Smooth muscle cell (in vitro differentiated cells): ENCODE measurements around the gene PRAMEF14. TPM values are rescaled to one million over a fixed set of nuclear protein-coding genes. Genes with fewer than 3 reads are reported as not detected.
"Not testable (repeated sequence)": the region's sequence is repeated elsewhere in the genome, so short reads cannot be mapped to it uniquely, and the experiment has no call there.

Experiments
- DNase-seq: peaks from one replicate; lab custom pipeline; 2025; ENCODE audit not compliant: unreplicated experiment; lab: John Stamatoyannopoulos, UW
- H2AFZ ChIP-seq: fragments of 200-600 bp; sonication (generic); 2 replicates; pipeline ENCODE4 v1.6.0; 2016; ENCODE audit warnings: antibody characterized with exemption, low read depth, mild to moderate bottlenecking
- H3F3A ChIP-seq: fragments of 200-600 bp; sonication (generic); 2 replicates; pipeline ENCODE4 v1.6.0; 2017; ENCODE audit warnings: antibody characterized with exemption, low read depth
- H3K27ac ChIP-seq: fragments of 200-600 bp; sonication (generic); 2 replicates; pipeline ENCODE4 v1.5.1; 2016; ENCODE audit warnings: low read depth, mild to moderate bottlenecking
- H3K27me3 ChIP-seq: fragments of 200-600 bp; sonication (generic); 2 replicates; pipeline ENCODE4 v1.6.1; 2016; ENCODE audit warnings: low read depth, mild to moderate bottlenecking
- H3K36me3 ChIP-seq: fragments of 200-600 bp; sonication (generic); 2 replicates; pipeline ENCODE4 v1.5.1; 2016; ENCODE audit warnings: low read depth
- H3K4me1 ChIP-seq: fragments of 200-600 bp; sonication (generic); 2 replicates; pipeline ENCODE4 v1.5.1; 2016; ENCODE audit warnings: low read depth
- H3K4me2 ChIP-seq: fragments of 200-600 bp; sonication (generic); 2 replicates; pipeline ENCODE4 v1.6.0; 2016; ENCODE audit warnings: mild to moderate bottlenecking
- H3K4me3 ChIP-seq: fragments of 200-600 bp; sonication (generic); 2 replicates; pipeline ENCODE4 v1.5.1; 2016; ENCODE audit warnings: mild to moderate bottlenecking
- H3K79me2 ChIP-seq: fragments of 200-600 bp; sonication (generic); 2 replicates; pipeline ENCODE4 v1.6.0; 2016; ENCODE audit warnings: low read depth, mild to moderate bottlenecking
- H3K9ac ChIP-seq: fragments of 200-600 bp; sonication (generic); 2 replicates; pipeline ENCODE4 v1.6.0; 2016; ENCODE audit warnings: low read depth
- H3K9me3 ChIP-seq: fragments of 200-600 bp; sonication (generic); replicated peaks from 2 replicates; pipeline ENCODE4 v1.5.1; 2016; ENCODE audit warnings: low read depth
- H4K20me1 ChIP-seq: fragments of 200-600 bp; sonication (generic); 2 replicates; pipeline ENCODE4 v1.6.0; 2016; ENCODE audit warnings: low read depth
- WGBS: methylation state at CpG from one replicate; pipeline ENCODE4 v1.1.7; 2016; ENCODE audit warnings: low lambda C conversion rate; 5-methylcytosine and 5-hydroxymethylcytosine counted together
- polyA plus RNA-seq: library from polyadenylated mRNA; unstranded; fragments of >200 nt; fragmentation: Nextera tagmentation; extraction: Ambion mirVana; gene quantifications from 2 replicates; pipeline ENCODE4 v1.2.1, GENCODE V29; 2016
- total RNA-seq: library from RNA; depleted of rRNA; stranded (reverse); fragments of >200 nt; gene quantifications from 2 replicates; pipeline ENCODE4 v1.2.3, GENCODE V29; 2014

PRAMEF14 gene, protein sequence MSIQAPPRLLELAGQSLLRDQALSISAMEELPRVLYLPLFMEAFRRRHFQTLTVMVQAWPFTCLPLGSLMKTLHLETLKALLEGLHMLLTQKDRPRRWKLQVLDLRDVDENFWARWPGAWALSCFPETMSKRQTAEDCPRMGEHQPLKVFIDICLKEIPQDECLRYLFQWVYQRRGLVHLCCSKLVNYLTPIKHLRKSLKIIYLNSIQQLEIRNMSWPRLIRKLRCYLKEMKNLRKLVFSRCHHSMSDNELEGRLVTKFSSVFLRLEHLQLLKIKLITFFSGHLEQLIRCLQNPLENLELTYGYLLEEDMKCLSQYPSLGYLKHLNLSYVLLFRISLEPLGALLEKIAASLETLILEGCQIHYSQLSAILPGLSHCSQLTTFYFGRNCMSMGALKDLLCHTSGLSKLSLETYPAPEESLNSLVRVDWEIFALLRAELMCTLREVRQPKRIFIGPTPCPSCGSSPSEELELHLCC
- not detected in 2 replicates for total RNA-seq
- polyA plus RNA-seq = not detected in 2 replicates

DNA sequence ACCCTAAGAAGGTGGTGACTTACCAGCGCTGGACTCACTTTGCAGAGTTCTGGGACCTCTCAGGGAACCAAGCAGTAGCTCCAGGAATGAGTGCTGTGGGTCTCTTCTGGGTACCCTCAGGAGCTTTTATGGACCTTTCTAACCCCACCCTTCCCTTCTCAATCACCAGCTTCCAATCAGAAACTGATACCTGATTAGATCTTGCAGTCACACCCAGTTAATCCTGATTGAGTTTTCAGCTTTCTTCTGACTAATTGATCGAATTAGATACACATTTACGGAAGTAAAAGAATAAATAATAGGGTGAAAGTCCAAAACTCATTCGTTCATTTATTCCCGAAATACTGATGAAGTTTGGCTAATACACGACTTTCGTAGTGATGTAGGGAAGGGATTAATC lies at the start of gene PRAMEF14:
Gene PRAMEF14 (minus strand): TSS at position 101 of the 400 bp plus-strand sequence. CDS start 1,820 bp downstream, outside the sequence.
- not testable (repeated sequence) for H3F3A ChIP-seq, H3K4me2 ChIP-seq, H3K27me3 ChIP-seq, H3K79me2 ChIP-seq, H3K27ac ChIP-seq, H2AFZ ChIP-seq, H4K20me1 ChIP-seq, H3K36me3 ChIP-seq, H3K9ac ChIP-seq, DNase-seq, H3K4me1 ChIP-seq, H3K4me3 ChIP-seq, H3K9me3 ChIP-seq
- 51% methylated on average over 7 of the region's 7 CpGs for WGBS

DNA sequence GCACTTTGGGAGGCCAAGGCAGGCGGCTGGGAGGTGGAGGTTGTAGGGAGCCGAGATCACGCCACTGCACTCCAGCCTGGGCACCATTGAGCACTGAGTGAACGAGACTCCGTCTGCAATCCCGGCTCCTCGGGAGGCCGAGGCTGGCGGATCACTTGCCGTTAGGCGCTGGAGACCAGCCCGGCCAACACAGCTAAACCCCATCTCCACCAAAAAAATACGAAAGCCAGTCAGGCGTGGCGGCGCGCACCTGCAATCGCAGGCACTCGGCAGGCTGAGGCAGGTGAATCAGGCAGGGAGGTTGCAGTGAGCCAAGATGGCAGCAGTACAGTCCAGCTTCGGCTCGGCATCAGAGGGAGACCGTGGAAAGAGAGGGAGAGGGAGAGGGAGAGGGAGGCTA lies 48.4 kb upstream of the PRAMEF14 start:
- not testable (repeated sequence) for H3K4me3 ChIP-seq, H3K4me2 ChIP-seq, DNase-seq, H3F3A ChIP-seq, H3K27ac ChIP-seq, H3K27me3 ChIP-seq, H2AFZ ChIP-seq, H3K79me2 ChIP-seq, H3K9me3 ChIP-seq, H3K4me1 ChIP-seq, H3K9ac ChIP-seq, H3K36me3 ChIP-seq, H4K20me1 ChIP-seq
- WGBS = 90% methylated on average over 22 of the region's 22 CpGs

DNA sequence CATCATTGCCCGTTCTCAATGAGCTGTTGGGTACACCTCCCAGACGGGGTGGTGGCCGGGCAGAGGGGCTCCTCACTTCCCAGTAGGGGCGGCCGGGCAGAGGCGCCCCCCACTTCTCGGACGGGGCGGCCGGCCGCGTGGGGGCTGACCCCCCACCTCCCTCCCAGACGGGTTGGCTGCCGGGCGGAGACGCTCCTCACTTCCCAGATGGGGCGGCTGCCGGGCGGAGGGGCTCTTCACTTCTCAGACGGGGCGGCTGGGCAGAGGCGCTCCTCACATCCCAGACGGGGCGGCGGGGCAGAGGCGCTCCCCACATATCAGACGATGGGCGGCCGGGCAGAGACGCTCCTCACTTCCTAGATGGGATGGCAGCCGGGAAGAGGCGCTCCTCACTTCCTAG lies 47.8 kb upstream of the PRAMEF14 start:
- not testable (repeated sequence) for H3K4me3 ChIP-seq, H3K9ac ChIP-seq, H3F3A ChIP-seq, H3K36me3 ChIP-seq, H2AFZ ChIP-seq, H3K27ac ChIP-seq, H3K79me2 ChIP-seq, H3K4me1 ChIP-seq, H3K9me3 ChIP-seq, H3K27me3 ChIP-seq, H4K20me1 ChIP-seq, DNase-seq, H3K4me2 ChIP-seq
- WGBS = 90% methylated on average over 20 of the region's 32 CpGs

DNA sequence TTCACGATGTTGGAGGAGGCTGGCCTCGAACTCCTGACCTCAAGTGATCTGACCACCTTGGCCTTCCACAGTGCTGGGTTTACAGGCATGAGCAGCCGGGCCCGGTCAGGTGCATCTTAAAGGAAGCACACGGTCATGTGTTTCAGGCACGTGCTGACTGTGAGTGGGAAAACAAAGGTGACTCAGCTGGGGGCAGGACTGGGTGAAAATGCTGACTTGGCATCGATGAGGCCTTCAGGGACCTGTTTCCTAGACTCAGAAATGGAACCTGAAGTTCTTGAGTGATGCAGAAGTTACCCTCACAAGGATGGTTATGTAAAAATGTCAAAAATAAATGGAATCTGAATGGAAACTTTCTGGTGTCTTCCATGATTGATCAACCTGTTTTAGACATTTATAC lies 46.1 kb upstream of the PRAMEF14 start:
- DNase-seq, H4K20me1 ChIP-seq, H3K79me2 ChIP-seq, H3K27ac ChIP-seq, H3F3A ChIP-seq, H3K4me3 ChIP-seq, H2AFZ ChIP-seq, H3K9ac ChIP-seq, H3K36me3 ChIP-seq, H3K4me1 ChIP-seq, H3K27me3 ChIP-seq, H3K4me2 ChIP-seq, H3K9me3 ChIP-seq: not testable (repeated sequence)
- WGBS = 71% methylated on average over 7 of the region's 7 CpGs

DNA sequence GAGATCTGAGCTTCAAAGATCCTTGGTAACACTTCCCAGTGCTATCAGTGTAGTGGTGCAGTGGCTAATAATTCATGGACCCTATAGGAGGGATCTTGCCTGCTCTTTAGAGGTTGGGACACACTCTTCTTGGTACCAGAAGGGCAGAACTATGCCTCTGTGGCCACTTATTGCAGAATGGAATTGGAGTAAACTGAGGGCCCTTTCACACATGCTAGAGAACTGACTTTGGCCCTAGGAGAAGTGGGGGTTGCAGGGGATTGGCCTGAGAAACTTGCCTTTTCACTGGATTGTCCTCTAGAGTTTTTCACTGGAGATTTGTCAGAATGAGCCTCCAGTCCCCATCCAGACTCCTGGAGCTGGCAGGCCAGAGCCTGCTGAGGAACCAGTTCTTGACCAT lies 42.4 kb upstream of the PRAMEF14 start, which contains the start of gene PRAMEF17:
Gene PRAMEF17 (plus strand): TSS at position 301 of the 400 bp plus-strand sequence. CDS start 26 bp downstream, at position 327.
- not testable (repeated sequence) for H3K9me3 ChIP-seq, H4K20me1 ChIP-seq, H3K36me3 ChIP-seq, H3K4me3 ChIP-seq, H3K79me2 ChIP-seq, H3K9ac ChIP-seq, H3K27me3 ChIP-seq, H2AFZ ChIP-seq, H3F3A ChIP-seq, DNase-seq, H3K27ac ChIP-seq, H3K4me2 ChIP-seq, H3K4me1 ChIP-seq

DNA sequence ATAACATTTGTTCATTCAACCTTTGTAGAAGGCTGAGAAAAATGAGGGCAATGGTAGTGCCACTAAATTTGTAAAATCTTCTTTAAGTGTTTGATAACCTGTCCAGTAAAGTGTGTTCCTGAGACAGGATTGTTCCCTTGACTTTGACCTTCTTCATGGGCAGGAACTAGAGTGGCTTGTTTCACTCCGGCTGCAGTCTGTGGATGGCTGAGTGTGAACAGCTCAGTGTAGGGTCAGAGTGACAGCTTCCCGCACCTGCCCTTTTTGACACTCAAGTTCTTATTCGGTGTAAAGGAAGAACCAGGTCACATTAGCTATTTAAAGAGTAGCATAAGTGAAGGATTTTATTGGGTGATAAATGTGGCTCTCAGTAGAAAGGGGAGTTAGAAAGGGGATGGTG lies 33.4 kb upstream of the PRAMEF14 start:
- not testable (repeated sequence) for H3K79me2 ChIP-seq, H2AFZ ChIP-seq, H3K4me1 ChIP-seq, DNase-seq, H3K4me2 ChIP-seq, H3F3A ChIP-seq, H3K27me3 ChIP-seq, H3K36me3 ChIP-seq, H3K4me3 ChIP-seq, H3K9me3 ChIP-seq, H3K9ac ChIP-seq, H4K20me1 ChIP-seq, H3K27ac ChIP-seq
- WGBS = 86% methylated on average over 3 of the region's 3 CpGs

DNA sequence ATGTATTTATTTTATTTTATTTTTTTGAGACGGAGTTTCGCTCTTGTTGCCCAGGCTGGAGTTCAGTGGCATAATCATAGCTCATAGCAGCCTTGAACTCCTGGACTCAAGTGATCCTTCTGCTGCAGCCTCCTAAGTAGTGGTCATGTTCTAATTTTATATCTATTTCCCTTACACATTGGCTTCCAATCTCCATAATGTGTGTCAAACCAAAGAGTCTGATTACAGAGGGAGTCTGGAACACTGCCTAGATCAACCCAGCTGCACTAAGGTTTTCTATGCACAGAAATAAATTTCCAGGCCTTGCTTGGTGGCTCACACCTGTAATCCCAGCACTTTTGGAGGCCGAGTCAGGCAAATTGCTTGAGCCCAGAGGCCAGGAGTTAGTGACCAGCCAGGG lies 32.0 kb upstream of the PRAMEF14 start:
- H4K20me1 ChIP-seq, H3K4me3 ChIP-seq, DNase-seq, H3K9ac ChIP-seq, H3K27ac ChIP-seq, H3K27me3 ChIP-seq, H2AFZ ChIP-seq, H3K79me2 ChIP-seq, H3F3A ChIP-seq, H3K36me3 ChIP-seq, H3K4me2 ChIP-seq, H3K4me1 ChIP-seq, H3K9me3 ChIP-seq: not testable (repeated sequence)
- WGBS = 77% methylated on average over 3 of the region's 3 CpGs

DNA sequence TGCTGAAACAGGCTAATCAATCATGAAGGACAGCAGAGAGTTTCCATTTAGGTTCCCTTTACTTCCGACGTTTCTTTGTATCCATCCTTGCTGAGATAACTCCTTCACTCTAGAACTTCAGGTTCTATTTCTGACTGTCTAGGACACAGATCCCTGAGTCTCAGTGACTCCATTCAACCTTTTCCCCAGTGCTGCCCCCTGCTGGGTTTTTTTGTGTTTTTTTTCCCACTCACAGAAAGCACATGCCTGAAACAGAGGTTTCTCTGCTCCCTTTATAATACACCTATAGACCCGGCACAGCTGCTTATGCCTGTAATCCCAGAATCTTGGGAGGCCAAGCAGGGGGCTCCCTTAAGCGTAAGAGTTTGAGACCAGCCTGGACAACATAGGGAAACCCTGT lies 21.6 kb upstream of the PRAMEF14 start:
- H3F3A ChIP-seq, H3K9me3 ChIP-seq, H3K4me3 ChIP-seq, H3K27ac ChIP-seq, H3K36me3 ChIP-seq, DNase-seq, H4K20me1 ChIP-seq, H2AFZ ChIP-seq, H3K4me2 ChIP-seq, H3K9ac ChIP-seq, H3K79me2 ChIP-seq, H3K27me3 ChIP-seq, H3K4me1 ChIP-seq: not testable (repeated sequence)
- 93% methylated on average over 4 of the region's 4 CpGs for WGBS
